Astrocyte (in vitro differentiated cells and primary cell): ENCODE measurements around the gene OTX2. TPM values are rescaled to one million over a fixed set of nuclear protein-coding genes. Genes with fewer than 3 reads are reported as not detected.

ENCODE experiments used
- DNase-seq: peaks from one replicate; pipeline ENCODE4 v3.0.0-alpha.2; 2010; ENCODE audit warnings: low read depth
- FAIRE-seq: peaks from 2 replicates; lab custom pipeline; 2011; peaks lifted over from hg19 to GRCh38; lab: Jason Lieb, UNC
- H2AFZ ChIP-seq: 2 replicates; pipeline ENCODE4 v1.6.0; 2012; ENCODE audit warnings: low read depth, low read length, inconsistent platforms
- H3K27ac ChIP-seq: 2 replicates; pipeline ENCODE4 v1.5.1; 2011; ENCODE audit warnings: low read depth, low read length, inconsistent platforms
- H3K27me3 ChIP-seq: 2 replicates; pipeline ENCODE4 v1.6.0; 2011; ENCODE audit warnings: low read length, inconsistent platforms; ENCODE audit not compliant: insufficient read depth
- H3K36me3 ChIP-seq: 2 replicates; pipeline ENCODE4 v1.5.1; 2011; ENCODE audit warnings: low read length, inconsistent platforms; ENCODE audit not compliant: insufficient read depth
- H3K4me1 ChIP-seq: 2 replicates; pipeline ENCODE4 v1.5.1; 2011; ENCODE audit warnings: low read length, inconsistent platforms; ENCODE audit not compliant: insufficient read depth
- H3K4me2 ChIP-seq: 2 replicates; pipeline ENCODE4 v1.6.0; 2012; ENCODE audit warnings: low read length, inconsistent platforms
- H3K4me3 ChIP-seq: 2 replicates; pipeline ENCODE4 v1.5.1; 2011; ENCODE audit warnings: low read depth, mild to moderate bottlenecking, low read length, inconsistent platforms; ENCODE audit not compliant: insufficient read depth
- H3K79me2 ChIP-seq: 2 replicates; pipeline ENCODE4 v1.6.0; 2012; ENCODE audit warnings: mild to moderate bottlenecking, low read length, inconsistent platforms; ENCODE audit not compliant: insufficient read depth
- H3K9ac ChIP-seq: 2 replicates; pipeline ENCODE4 v1.6.0; 2012; ENCODE audit warnings: mild to moderate bottlenecking, low read length, inconsistent platforms
- H3K9me3 ChIP-seq: 2 replicates; pipeline ENCODE4 v1.5.1; 2012; ENCODE audit warnings: low read depth, mild to moderate bottlenecking, low read length, inconsistent platforms; ENCODE audit not compliant: insufficient read depth
- H4K20me1 ChIP-seq: 2 replicates; pipeline ENCODE4 v1.6.0; 2012; ENCODE audit warnings: low read length, inconsistent platforms; ENCODE audit not compliant: insufficient read depth
- H3K27ac Mint-ChIP-seq: one replicate; pipeline ENCODE4 v1.8.0; 2021; ENCODE audit warnings: mild to moderate bottlenecking, mixed read lengths; ENCODE audit not compliant: unreplicated experiment
- H3K27me3 Mint-ChIP-seq: one replicate; pipeline ENCODE4 v1.8.0; 2021; ENCODE audit warnings: low read depth, mixed read lengths; ENCODE audit not compliant: unreplicated experiment
- H3K36me3 Mint-ChIP-seq: one replicate; pipeline ENCODE4 v1.8.0; 2021; ENCODE audit warnings: low read depth, mixed read lengths; ENCODE audit not compliant: unreplicated experiment
- H3K4me1 Mint-ChIP-seq: one replicate; pipeline ENCODE4 v1.8.0; 2021; ENCODE audit warnings: low read depth, mixed read lengths; ENCODE audit not compliant: unreplicated experiment
- H3K4me3 Mint-ChIP-seq: one replicate; pipeline ENCODE4 v1.8.0; 2021; ENCODE audit warnings: mild to moderate bottlenecking, moderate library complexity, mixed read lengths; ENCODE audit not compliant: unreplicated experiment
- H3K9me3 Mint-ChIP-seq: one replicate; pipeline ENCODE4 v1.8.0; 2021; ENCODE audit warnings: mild to moderate bottlenecking, mixed read lengths; ENCODE audit not compliant: unreplicated experiment
- EZH2 ChIP-seq: IDR thresholded peaks from 2 replicates; pipeline ENCODE4 v1.6.1; 2012; ENCODE audit warnings: mild to moderate bottlenecking, low read length, inconsistent platforms; ENCODE audit not compliant: insufficient read depth
- total RNA-seq: library from RNA; stranded (reverse); gene quantifications from 2 replicates; pipeline ENCODE4 v1.2.1, GENCODE V29; 2021
- TF ChIP-seq, protein P1 (sequence below): IDR thresholded peaks from 2 replicates; pipeline ENCODE4 v1.5.1; 2011; ENCODE audit warnings: low read depth, mild to moderate bottlenecking, inconsistent platforms, low read length, moderate library complexity; ENCODE audit not compliant: insufficient read depth

The OTX2 gene
- total RNA-seq, 1 donor from 2014 or later = 8.2 TPM

DNA sequence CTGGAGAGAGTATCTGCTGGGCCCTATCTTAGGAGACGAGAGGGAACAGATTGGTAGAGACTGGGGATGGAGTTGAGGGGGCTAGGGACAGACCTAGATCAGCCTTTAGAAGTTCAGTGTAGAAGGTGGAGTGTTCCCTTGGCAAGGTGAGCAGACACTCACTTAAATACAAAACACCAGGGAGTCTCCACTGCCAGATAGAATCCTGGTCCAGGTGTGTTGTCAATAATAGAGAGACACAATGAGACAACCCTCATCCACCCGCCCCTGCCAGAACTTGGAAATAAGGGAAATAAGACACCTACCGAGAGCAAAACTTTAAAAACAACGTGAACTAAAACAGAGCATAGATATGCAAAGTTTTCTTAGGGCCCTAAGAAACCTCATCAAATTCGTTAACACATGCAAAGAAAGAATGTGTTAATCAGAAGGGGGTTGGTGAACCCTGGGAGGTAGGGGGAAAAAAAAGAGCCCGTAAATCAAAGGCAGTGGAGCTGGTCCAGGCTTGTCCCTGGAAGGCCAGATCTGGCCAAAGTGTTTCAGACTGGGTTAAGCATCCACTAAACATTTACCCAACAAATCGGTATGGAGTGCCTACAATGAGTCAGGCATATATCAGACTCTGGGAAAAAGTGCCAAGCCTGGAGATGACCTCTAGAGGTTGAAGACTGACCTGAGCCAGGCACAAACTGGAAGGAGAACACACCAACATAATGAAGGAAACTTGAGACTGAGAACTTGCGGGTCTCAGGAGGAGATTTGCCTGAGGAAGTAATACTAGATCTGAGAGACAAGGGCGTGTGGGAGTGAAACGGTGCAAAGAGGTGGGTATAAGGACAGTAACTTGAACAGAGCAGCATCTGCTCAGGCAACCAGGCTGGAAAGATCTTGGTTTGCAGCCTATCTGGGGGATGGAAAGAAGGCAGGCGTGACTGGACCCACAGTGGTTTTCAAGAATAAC is 37.0 kb upstream of the OTX2 start:
- no peaks in the 10 kb centered on the region for H3K9me3 ChIP-seq
- no peak for FAIRE-seq
- no peak overlapping the region for H3K4me3 Mint-ChIP-seq
- H3K79me2 ChIP-seq = no peaks in the 10 kb centered on the region
- H3K4me1 Mint-ChIP-seq = no peaks in the 10 kb centered on the region
- H3K27ac Mint-ChIP-seq = no peak overlapping the region
- H4K20me1 ChIP-seq = no peaks in the 10 kb centered on the region
- H3K4me1 ChIP-seq = no peaks in the 10 kb centered on the region
- no peak for DNase-seq
- no peak overlapping the region for H3K9ac ChIP-seq
- no peaks in the 10 kb centered on the region for H3K27me3 ChIP-seq
- H2AFZ ChIP-seq = no peak overlapping the region
- no peaks in the 10 kb centered on the region for H3K9me3 Mint-ChIP-seq
- TF ChIP-seq EZH2 = no peak
- TF ChIP-seq, protein P1, sequence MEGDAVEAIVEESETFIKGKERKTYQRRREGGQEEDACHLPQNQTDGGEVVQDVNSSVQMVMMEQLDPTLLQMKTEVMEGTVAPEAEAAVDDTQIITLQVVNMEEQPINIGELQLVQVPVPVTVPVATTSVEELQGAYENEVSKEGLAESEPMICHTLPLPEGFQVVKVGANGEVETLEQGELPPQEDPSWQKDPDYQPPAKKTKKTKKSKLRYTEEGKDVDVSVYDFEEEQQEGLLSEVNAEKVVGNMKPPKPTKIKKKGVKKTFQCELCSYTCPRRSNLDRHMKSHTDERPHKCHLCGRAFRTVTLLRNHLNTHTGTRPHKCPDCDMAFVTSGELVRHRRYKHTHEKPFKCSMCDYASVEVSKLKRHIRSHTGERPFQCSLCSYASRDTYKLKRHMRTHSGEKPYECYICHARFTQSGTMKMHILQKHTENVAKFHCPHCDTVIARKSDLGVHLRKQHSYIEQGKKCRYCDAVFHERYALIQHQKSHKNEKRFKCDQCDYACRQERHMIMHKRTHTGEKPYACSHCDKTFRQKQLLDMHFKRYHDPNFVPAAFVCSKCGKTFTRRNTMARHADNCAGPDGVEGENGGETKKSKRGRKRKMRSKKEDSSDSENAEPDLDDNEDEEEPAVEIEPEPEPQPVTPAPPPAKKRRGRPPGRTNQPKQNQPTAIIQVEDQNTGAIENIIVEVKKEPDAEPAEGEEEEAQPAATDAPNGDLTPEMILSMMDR = no peak
- H3K27me3 Mint-ChIP-seq = peaks cover 47% of the 10 kb centered on the region
- no peaks in the 10 kb centered on the region for H3K36me3 Mint-ChIP-seq
- no peak overlapping the region for H3K4me3 ChIP-seq
- no peaks in the 10 kb centered on the region for H3K36me3 ChIP-seq
- H3K27ac ChIP-seq = no peak overlapping the region
- no peak overlapping the region for H3K4me2 ChIP-seq

- H3K4me3 ChIP-seq = peak overlapping the region; percentile 23
- FAIRE-seq = no peak
- H3K4me3 Mint-ChIP-seq = no peak overlapping the region
These were observed 34.2 kb upstream of the OTX2 start for GRCh38 chr14:56844406-56845002.

More at GRCh38 chr14:56844406-56845002, 34.2 kb upstream of the OTX2 start:
- no peak for TF ChIP-seq EZH2
- TF ChIP-seq, protein P1 = no peak
- H3K9me3 Mint-ChIP-seq = no peaks in the 10 kb centered on the region
- H3K79me2 ChIP-seq = no peaks in the 10 kb centered on the region
- DNase-seq = no peak
- no peaks in the 10 kb centered on the region for H3K9me3 ChIP-seq
- no peak overlapping the region for H3K27ac ChIP-seq
- peak overlapping the region; percentile 34 for H2AFZ ChIP-seq
- H3K27me3 ChIP-seq = no peaks in the 10 kb centered on the region
- H3K27ac Mint-ChIP-seq = no peak overlapping the region
- H3K27me3 Mint-ChIP-seq = peaks cover 49% of the 10 kb centered on the region
- no peaks in the 10 kb centered on the region for H3K4me1 ChIP-seq
- H4K20me1 ChIP-seq = no peaks in the 10 kb centered on the region
- H3K4me2 ChIP-seq = peak overlapping the region; percentile 70
- H3K36me3 ChIP-seq = no peaks in the 10 kb centered on the region
- no peaks in the 10 kb centered on the region for H3K4me1 Mint-ChIP-seq
- H3K36me3 Mint-ChIP-seq = no peaks in the 10 kb centered on the region
- H3K9ac ChIP-seq = no peak overlapping the region
